CD4-positive, alpha-beta T cell treated with Interleukin-4 for 1 hour (primary cell): ENCODE data around the gene CNIH2.
"Not testable (repeated sequence)": the region's sequence is repeated elsewhere in the genome, so short reads cannot be mapped to it uniquely, and the experiment has no call there.

ENCODE experiments used
- DNase-seq, 2 donors: peaks; one replicate each; pipeline ENCODE4 v3.0.0-alpha.2; 2020 to 2022

CNIH2 gene

DNA sequence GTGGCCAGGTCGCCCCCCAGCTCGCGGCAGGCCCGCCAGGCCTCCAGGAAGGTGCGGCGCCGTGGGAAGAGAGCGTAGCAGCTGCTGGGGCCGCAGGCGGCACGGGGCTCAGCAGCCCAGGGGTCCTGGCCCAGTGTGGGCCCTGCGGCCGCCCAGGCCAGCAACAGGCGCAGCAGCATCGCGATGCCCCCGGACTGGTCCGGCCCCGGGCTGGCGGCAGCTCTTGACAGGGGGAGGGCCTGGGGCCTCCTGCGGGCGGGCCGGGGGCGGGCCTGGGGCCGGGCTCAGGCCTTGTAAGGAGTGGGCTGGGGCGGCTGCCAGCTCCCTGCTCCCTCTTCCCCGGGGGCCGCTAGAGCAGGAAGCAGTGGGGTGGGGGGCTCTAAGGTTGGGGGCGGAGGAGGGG, 38.9 kb downstream of the CNIH2 start, which contains the start of gene CD248:
CD248 (minus strand) TSS at position 196 of the 403 bp plus-strand sequence; CDS start at position 179, 17 bp downstream.
- no peak for DNase-seq

DNA sequence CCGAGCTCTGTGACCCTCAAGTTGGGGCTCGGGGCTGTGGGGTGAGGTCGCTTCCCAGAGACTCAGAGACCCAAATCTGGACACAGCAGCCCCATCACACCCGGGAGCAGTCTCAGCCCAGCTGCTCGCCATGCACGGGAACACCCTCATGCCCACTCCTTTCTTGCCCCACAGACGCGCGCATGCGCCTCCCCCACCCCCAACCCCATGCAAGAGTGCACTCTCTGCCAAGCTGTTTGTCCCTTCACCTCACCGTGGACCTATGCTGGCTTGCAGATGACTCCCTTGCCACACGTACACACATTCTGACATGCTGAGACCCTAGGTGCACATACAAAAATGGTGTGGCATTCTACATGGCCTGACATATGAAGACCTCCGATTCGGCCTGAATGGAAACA, 39.3 kb downstream of the CNIH2 start:
- peak; percentile 29 to 62 for DNase-seq

DNA sequence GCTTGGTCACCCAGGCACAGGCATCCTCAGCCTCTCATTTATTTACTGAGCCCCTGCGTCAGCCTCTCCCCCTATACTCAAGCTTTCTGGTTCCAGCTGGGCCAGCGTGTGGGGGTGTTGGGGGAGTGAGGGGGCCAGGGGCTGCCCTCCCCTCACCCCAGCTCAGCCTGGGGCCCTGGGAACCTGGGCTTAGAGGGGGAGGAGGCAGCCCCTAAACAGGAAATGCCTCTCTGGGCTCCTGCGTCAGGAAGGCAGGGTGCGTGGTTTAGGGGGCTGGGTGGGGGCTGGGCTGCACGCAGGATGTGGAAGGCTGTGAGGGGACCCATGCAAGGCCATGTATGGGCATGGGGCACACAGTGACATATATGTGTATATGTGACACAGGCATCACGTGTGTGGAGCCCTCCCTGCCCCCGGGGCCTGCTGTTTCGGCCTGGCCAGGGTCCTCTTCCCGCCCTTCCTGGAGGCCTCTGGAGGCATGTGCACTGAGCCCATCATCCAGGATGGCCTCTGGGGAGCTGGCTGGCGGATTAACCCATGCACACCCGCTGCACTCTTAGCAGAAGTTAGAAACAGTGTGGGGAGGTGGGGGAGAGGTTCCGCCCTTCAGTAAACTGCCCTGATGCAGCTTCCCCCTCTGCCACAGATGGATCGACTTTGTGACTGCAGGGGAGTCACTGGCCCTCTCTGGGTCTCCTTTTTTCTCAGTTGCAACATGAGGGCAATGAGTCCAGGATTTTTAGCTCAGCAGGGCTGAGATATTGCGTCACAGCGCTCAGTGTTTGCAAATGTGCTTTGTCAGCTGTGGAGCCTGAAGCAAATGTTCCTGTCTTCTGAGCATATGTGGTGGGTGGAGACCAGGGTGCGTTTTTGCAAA, 40.0 kb downstream of the CNIH2 start:
- DNase-seq = peak; percentile 73 to 88

DNA sequence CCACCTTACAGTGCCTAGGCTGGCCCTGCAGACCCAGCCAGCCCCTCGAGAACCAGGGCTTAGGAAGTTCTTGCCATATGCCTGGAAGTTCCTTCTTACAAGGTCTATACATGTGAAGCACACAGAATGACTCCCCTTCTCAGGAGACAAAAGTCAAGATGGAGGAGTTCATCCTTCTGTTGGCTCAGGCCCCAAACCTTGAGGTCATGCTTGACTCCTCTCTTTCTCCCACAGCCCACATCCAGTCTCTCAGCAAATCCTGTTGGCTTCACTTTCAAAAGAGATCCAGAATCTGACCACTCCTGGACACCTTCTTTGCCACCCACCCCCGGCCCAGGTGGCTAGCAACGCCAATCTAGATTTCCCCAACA, 40.6 kb downstream of the CNIH2 start:
- no peak for DNase-seq

DNA sequence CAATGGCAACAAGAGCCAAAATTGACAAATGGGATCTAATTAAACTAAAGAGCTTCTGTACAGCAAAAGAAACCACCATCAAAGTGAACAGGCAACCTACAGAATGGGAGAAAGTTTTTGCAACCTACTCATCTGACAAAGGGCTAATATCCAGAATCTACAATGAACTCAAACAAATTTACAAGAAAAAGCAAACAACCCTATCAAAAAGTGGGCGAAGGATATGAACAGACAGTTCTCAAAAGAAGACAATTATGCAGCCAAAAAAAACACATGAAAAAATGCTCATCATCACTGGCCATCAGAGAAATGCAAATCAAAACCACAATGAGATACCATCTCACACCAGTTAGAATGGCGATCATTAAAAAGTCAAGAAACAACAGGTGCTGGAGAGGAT, 42.3 kb downstream of the CNIH2 start:
- not testable (repeated sequence) for DNase-seq

DNA sequence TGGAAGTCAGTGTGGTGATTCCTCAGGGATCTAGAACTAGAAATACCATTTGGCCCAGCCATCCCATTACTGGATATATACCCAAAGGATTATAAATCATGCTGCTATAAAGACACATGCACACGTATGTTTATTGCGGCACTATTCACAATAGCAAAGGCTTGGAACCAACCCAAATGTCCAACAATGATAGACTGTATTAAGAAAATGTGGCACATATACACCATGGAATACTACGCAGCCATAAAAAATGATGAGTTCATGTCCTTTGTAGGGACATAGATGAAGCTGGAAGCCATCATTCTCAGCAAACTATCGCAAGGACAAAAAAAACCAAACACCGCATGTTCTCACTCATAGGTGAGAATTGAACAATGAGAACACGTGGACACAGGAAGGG, 42.8 kb downstream of the CNIH2 start:
- not testable (repeated sequence) for DNase-seq

DNA sequence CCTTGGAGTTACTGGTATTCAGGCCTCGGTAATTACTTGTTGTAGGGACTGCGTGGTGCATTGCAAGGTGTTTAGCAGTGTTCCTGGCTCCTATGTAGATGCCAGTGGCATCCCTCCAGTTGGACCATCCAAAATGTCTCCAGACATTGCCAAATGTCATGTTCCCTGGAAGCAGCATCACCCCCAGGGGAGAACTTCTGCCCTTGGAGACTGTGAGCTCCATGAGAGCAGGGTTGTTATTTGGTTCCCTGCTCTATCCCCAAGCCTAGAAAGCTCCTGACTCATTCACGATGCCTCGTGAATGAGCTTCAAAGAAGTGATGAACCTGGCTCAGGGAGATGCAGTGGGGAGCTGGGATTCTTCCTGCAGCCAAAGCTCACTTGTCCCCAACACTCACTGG, 43.6 kb downstream of the CNIH2 start:
- DNase-seq = no peak

DNA sequence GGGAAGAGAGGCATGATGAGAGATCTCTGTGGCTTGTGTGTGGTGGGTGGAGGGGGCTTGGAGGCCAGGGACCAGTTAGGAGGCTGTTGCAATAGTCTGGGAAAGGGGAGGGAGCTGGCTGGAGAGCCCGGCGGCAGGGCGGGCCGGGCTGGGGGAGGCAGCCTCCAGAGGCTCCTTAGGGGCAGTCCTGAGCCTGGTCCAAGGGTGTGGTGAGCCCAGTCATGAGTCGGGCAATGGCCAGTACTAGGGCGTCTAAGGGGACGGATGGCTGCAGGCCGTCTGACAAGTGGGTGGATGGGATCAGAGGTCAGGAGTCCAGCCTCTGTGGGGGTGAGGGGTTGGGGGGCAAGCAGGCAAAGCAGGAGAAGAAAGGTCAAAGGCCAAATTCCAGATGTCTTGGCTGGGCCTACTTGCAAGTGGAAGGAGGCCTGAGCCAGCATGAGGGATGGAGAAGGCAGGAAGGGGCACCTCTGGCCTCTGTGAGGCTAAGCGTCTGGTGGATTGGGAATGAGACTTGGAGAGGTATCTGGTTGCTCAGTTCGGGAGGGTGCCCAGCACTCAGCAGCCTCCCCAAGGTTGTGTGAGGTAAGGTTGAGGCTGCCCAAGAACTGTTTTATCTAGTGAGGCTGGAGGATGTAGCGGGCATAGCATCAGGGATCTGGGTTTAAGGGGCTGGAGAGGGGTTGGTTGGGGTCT, 44.9 kb downstream of the CNIH2 start:
- no peak for DNase-seq

DNA sequence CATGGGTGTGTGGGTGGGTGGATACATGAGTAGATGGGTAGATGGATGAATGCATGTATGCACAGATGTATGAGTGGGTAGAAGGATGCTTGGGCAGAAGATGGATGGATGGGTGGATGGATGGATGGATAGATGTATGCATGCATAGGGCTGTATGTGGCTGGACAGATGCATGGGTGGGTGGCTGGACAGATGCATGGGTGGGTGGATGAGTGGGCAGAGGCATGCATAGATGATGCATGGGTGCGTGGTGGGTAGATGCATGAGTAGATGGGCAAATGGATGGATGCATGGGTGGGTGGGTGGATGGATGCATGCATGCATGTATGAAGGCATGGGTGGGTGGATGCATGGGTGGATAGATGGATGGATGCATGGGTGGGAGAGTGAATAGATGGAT, 45.7 kb downstream of the CNIH2 start:
- no peak for DNase-seq

DNA sequence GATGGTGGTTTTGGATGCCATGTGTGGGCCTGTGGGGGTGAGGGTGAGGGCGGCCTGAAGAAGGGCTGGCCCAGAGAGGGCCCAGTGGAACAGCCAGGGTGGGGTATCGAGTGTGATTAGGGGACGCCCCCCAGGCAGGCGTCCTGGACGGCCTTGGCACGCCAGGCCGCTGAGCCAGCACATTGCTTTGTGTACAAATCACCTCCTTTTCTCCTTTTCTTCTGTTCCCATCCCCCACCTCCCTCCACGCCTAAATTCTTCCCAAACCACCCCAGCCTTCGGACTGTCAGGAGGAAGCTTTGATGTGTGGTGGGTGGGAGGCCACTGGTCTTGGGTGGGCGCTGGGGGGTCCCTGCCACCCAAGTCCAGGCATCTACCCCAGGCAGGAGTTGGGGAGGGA, 46.7 kb downstream of the CNIH2 start:
- DNase-seq = no peak

DNA sequence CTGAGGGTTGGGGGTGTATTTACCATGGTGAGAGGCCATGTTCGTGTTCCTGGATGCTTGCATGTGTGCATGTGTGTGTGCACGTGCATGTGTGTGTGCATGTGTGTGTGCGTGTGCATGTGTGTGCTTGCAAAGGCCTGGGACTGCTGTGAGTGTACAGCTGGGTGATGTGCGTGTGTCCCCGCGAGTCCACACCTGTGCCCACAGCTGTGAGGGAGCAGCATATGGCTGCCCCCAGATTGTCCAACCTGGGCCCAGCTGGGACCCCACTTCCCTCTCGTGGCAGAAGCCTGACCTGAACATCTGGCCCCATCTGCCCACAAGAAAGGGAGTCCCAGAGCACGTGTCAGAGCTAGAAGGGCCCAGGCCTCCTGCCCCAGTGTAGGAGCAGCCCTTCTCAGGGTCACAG, 47.3 kb downstream of the CNIH2 start:
- no peak for DNase-seq

DNA sequence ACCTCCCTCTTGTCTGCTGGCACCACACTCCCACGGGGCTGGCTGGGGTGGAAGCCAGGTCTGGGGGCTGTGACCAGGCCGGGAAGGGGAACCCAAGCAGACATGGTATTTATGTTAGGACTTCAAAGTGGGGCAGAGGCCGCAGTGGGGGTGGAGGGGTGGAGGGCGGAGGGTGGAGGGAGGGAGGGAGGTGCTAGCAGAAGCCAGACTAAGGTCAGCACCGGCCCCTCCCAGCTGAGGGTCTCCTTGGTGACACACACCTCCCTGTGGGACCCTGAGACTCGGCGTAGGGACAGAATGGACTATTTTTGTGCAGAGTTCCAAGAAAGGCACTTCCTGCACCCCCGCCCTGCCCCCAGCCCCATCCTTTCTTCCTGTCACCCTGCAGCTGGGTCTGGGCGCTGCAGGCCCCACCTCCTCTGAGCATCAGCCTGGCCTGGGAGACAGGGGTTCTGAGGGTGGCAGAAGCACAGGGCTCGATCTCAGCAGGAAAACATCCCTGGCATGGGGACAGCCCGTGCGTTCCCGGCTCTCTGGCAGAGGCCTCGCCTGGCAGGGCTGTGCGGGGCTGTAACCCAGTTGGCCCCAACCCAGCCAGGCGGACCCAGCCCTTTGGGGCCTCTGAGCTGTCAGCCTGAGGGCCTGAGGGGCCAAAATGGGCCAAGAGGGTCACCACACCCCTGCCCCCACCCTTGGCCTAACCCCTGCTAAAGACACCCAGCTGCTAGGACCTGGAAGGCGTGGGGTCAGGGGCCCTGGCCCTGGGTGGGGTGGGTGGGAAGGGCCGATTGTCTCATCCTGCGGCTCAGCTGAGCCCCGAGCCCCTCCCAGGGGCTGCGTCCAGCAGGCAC, 48.5 kb downstream of the CNIH2 start:
- peak; percentile 34 to 35 for DNase-seq

DNA sequence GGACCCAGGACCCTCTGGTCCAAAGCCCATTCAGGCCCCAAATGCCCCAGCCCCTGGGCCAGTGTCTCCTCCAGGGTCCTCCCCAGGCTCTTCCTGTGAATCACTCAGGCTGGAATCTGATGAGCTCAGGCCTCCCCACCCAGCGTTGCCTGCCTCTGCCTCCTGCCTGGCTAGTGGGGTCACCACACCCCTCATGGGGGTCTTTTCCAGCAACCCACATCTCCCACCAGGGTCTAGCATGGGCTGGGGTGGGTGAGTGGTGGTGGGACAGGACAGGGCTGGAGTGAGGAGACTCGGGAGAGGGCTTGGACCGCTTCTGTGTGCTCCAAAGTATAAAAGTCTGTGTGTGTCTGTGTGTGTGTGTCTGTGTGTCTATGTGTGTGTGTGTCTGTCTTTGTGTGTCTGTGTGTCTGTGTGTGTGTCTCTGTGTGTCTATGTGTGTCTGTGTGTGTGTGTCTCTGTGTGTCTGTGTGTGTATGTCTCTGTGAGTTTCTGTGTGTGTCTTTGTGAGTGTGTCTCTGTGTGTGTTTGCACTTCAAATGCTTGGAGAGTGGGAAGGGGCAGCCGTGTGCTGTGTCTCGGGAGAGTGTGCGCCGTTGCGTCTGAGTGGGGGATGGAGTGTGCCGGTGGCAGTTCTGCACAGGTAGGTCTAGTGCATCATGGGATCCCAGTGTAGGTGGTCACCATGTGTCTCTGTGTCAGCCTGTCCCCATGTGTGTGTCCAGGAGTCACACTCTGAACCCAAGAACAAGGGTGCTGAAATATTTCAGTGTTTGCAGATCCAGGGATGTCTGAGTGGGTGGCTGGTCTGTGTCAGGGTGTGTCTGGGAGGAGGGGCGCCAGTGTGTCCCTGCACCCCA, 49.4 kb downstream of the CNIH2 start:
- no peak for DNase-seq

DNA sequence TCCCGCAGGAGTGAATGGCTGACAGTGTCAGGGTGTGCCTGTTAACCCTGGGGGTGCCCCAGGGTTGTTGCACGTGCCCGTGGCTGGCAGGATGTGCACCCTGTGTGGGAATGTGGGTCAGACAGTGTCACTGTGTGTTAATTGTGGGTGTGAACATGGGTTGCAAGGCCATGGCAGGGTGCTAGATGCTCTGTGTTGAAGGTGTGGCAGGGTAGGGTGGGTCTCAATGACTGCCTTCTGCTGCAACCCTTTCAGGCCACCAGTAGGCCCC, 50.0 kb downstream of the CNIH2 start:
- DNase-seq = peak; percentile 60 to 71

DNA sequence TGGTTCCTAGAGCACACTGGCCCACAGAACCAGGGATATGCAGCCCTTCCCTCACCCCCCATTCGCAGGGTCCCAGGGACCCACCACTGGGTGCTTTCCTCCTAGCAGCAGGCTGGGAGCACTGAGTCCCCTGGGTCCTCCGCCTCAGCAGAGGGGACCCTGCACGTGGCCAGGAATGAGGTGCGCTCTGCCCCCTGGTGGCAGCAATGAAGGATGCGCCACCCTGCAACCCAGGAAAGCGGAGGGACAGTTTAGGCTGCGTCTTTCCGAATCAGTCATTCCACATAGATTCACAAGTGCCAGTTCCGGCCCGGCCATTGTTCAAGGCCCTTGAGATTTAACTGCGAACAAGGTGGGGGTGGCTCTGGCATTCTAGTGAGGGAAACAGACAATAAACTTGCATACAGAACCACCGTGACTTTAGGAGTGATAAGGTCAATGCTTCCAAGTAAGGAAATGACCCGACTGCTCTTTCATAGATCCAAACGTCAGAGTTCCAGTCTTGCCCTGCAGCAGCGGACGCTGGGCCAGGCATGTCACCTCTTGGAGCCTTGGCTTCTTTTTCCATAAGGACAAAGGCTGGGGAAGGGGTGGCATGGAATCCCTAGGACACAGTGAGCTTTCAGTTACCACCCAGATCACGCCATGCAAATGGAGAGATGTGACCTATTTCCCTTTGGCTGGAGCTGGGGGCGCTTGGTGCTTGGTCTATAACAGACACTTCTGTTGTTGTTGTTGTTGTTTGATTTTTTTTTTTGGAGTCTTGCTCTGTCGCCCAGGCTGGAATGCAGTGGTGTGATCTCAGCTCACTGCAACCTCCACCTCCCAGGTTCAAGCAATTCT, 50.5 kb downstream of the CNIH2 start:
- peak; percentile 85 for DNase-seq

DNA sequence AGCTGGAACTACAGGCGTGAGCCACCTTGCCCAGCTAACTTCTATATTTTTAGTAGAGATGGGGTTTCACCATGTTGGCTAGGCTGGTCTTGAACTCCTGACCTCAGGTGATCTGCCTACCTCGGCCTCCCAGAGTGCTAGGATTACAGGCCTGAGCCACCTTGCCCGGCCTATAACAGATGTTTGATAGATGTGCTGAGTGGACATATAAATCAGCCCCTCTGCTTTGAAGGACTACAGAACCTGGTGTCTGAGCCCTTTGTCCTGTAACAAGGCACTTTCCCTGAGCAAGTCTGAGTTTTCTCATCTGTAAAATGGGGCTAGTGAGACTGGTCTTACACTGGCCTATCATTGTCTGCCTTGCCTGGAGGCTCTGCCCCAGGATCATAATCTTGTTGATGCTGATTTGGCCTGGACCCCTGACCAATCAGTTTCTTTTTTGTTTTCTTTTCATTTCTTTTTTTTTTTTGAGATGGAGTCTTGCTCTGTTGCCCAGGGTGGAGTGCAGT, 51.2 kb downstream of the CNIH2 start:
- DNase-seq = no peak

DNA sequence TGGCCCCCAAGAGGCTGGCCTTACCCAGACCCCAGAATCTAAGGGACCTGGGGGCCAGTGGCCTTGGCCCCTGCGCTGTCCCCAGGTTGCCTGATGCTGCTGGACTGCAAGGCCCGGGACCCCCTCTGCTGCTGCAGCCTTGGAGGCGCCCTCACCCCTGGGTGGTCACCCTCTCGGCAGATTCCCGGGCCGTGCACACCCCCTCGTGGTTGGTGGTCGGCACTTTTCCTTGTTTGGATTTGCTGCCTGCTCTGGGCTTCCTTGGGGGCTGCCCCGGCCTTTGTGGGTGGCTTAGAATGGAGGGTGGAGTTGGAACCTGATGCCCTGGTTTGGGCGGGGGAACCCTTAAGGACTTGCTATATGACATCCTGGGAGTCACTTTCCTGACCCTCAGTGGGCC, 53.0 kb downstream of the CNIH2 start:
- no peak for DNase-seq

DNA sequence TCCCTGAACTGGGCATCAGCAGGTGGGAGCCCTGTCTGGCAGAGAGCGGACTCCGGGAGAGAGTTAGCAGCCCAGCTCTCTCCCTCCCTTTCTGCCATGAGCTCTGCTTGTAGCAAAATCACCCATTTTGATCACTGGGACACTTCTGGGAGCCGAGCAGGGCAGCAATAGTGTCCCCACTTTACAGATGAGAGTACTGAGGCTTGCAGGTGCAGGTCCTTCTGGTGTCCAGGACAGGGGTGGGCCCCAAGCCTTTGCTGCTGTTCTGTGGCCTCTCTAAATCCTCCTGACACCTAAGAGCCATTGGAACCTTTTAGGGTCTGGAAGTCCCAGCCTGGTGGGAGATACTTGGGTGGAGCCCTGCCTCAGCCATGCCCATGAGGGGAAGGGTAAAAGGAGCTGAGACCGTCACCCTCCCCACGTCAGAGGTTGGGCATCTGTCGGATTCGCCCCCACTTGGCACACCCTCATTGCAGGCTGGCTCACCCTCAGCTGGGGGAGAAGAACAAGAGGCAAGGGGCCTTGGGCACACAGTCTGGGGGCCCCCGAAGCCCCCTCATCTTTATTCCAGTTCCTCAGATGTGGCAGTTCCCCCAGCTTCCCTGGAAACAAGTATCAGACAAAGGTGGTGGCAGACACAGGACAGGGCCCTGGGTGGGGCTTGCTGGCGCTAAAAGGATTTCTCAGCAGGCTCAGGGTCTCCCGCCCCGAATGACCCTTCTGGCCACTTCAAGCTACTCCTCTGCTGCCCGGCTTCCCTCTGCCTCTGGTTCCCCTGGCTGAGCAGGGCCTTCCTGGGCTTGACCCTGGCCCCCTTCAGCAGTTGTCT, 53.8 kb downstream of the CNIH2 start:
- DNase-seq = no peak

DNA sequence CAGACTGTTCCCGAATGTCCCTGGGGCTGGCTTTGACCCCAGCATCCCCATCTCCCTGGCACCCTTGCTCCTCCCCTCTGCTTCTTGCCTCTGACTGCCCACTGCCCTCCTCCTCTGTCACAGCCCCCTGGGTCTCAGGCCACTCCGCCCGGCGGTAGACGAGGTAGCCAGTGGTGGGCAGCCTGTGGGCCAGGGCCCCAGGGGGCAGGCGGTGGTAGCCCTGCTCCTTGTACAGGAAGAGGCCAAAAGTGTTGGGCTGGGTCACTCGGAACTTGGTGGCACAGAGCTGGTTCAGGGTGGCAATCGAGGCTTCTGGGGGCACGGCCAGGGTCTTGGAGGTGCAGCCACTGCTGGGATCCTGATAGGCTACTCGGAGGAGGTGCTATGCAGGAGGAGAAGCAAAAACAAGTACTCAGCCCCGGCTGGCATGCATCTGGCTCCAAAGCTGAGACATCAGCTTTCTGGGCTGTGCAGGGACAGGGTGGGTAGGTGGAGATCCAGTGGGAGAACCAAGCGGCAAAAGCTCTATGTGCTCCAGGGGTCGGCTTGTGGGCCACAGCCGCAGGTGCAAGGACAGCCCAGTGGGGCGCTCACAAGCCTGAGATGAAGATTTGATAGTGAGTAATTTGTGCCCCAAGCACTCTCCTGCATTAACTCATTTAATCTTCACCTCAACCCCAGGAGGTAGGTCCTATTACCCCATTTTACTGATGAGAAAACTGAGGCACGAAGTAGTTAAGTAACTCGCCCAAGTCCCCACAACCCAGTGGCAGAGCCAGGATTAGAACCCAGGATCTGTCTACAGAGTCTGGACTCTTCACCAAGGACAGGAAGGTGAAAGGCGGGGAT, 54.6 kb downstream of the CNIH2 start:
- DNase-seq = no peak
